ENCODE measurements around the gene GAREM2.

Gene GAREM2

GRCh38 chr2:26229595-26229994, 56.7 kb downstream of the GAREM2 start:
- Histone ChIP-seq H2AFZ (ENCODE audit: low read depth, low read length) (no peak overlapping the region), H3K9ac (ENCODE audit: low read length) (no peak overlapping the region), H3K27ac (ENCODE audit: low read length) (no peak overlapping the region), H3K79me2 (ENCODE audit: low read length) (no peaks in the 10 kb centered on the region), H3K36me3 (replicated peaks; ENCODE audit: low read depth, low read length) (peaks cover 74% of the 10 kb centered on the region), H3K4me1 (ENCODE audit: low read length) (no peaks in the 10 kb centered on the region), H3K4me3 (ENCODE audit: low read length) (no peak overlapping the region), H3K9me3 (ENCODE audit: insufficient read depth, low read length) (no peaks in the 10 kb centered on the region), H3K4me2 (ENCODE audit: low read length) (no peak overlapping the region), H4K20me1 (ENCODE audit: insufficient read depth, low read length) (no peaks in the 10 kb centered on the region), H3K27me3 (ENCODE audit: low read depth, low read length) (no peaks in the 10 kb centered on the region)
- TF ChIP-seq EZH2phosphoT487 (IDR thresholded peaks at IDR 0.05; ENCODE audit: low read depth) (no peak), CTCF (IDR thresholded peaks at IDR 0.05; ENCODE audit: low read depth, low read length) (no peak)

GRCh38 chr2:26230806-26231205, 57.9 kb downstream of the GAREM2 start:
- no peak overlapping the region for H3K9ac ChIP-seq (ENCODE audit: low read length)
- no peaks in the 10 kb centered on the region for H3K9me3 ChIP-seq (ENCODE audit: insufficient read depth, low read length)
- TF ChIP-seq CTCF (IDR thresholded peaks at IDR 0.05; ENCODE audit: low read depth, low read length), result no peak
- TF ChIP-seq EZH2phosphoT487 (IDR thresholded peaks at IDR 0.05; ENCODE audit: low read depth), result no peak
- no peaks in the 10 kb centered on the region for H4K20me1 ChIP-seq (ENCODE audit: insufficient read depth, low read length)
- no peaks in the 10 kb centered on the region for H3K79me2 ChIP-seq (ENCODE audit: low read length)
- no peak overlapping the region for H2AFZ ChIP-seq (ENCODE audit: low read depth, low read length)
- H3K27me3 ChIP-seq (ENCODE audit: low read depth, low read length), result no peaks in the 10 kb centered on the region
- no peak overlapping the region for H3K4me2 ChIP-seq (ENCODE audit: low read length)
- no peaks in the 10 kb centered on the region for H3K4me1 ChIP-seq (ENCODE audit: low read length)
- H3K4me3 ChIP-seq (ENCODE audit: low read length), result no peak overlapping the region
- H3K36me3 ChIP-seq (replicated peaks; ENCODE audit: low read depth, low read length), result peaks cover 74% of the 10 kb centered on the region
- no peak overlapping the region for H3K27ac ChIP-seq (ENCODE audit: low read length)

- no peak overlapping the region for H3K27ac ChIP-seq (ENCODE audit: low read length)
- no peaks in the 10 kb centered on the region for H4K20me1 ChIP-seq (ENCODE audit: insufficient read depth, low read length)
- no peaks in the 10 kb centered on the region for H3K9me3 ChIP-seq (ENCODE audit: insufficient read depth, low read length)
- H3K79me2 ChIP-seq (ENCODE audit: low read length), result peaks cover 20% of the 10 kb centered on the region
- H2AFZ ChIP-seq (ENCODE audit: low read depth, low read length), result no peak overlapping the region
- no peak for TF ChIP-seq EZH2phosphoT487 (IDR thresholded peaks at IDR 0.05; ENCODE audit: low read depth)
- peak; percentile 16; the same call in 1 of the 2 replicates for TF ChIP-seq CTCF (IDR thresholded peaks at IDR 0.05; ENCODE audit: low read depth, low read length)
- H3K36me3 ChIP-seq (replicated peaks; ENCODE audit: low read depth, low read length), result peaks cover 51% of the 10 kb centered on the region
- no peaks in the 10 kb centered on the region for H3K4me1 ChIP-seq (ENCODE audit: low read length)
- H3K4me2 ChIP-seq (ENCODE audit: low read length), result no peak overlapping the region
- no peak overlapping the region for H3K9ac ChIP-seq (ENCODE audit: low read length)
- H3K4me3 ChIP-seq (ENCODE audit: low read length), result no peak overlapping the region
- H3K27me3 ChIP-seq (ENCODE audit: low read depth, low read length), result no peaks in the 10 kb centered on the region
Observed at GRCh38 chr2:26235089-26235488, 62.2 kb downstream of the GAREM2 start.

- Histone ChIP-seq H3K9ac (ENCODE audit: low read length) (no peak overlapping the region), H4K20me1 (ENCODE audit: insufficient read depth, low read length) (no peaks in the 10 kb centered on the region), H3K4me3 (ENCODE audit: low read length) (no peak overlapping the region), H3K9me3 (ENCODE audit: insufficient read depth, low read length) (no peaks in the 10 kb centered on the region), H3K4me1 (ENCODE audit: low read length) (peaks cover 20% of the 10 kb centered on the region), H3K27me3 (ENCODE audit: low read depth, low read length) (no peaks in the 10 kb centered on the region), H3K36me3 (replicated peaks; ENCODE audit: low read depth, low read length) (peaks cover 34% of the 10 kb centered on the region), H3K27ac (ENCODE audit: low read length) (no peak overlapping the region), H3K79me2 (ENCODE audit: low read length) (peaks cover 47% of the 10 kb centered on the region), H2AFZ (ENCODE audit: low read depth, low read length) (no peak overlapping the region), H3K4me2 (ENCODE audit: low read length) (no peak overlapping the region)
- TF ChIP-seq EZH2phosphoT487 (IDR thresholded peaks at IDR 0.05; ENCODE audit: low read depth) (no peak), CTCF (IDR thresholded peaks at IDR 0.05; ENCODE audit: low read depth, low read length) (no peak)
Observed at GRCh38 chr2:26237868-26238267, 65.0 kb downstream of the GAREM2 start.

Data from OCI-LY3 (cell line).